Lower leg skin (tissue), 3 donors: Measurements from ENCODE around the gene TGFBR2.

Experiments used
- POLR2A ChIP-seq, 2 donors: fragments of 450-650 bp; IDR thresholded peaks; one replicate each; pipeline ENCODE4 v1.6.1; 2016 to 2017; ENCODE audit warnings: antibody characterized with exemption in 2 of 2, mild to moderate bottlenecking in 1 of 2, moderate library complexity in 1 of 2
- TF ChIP-seq, protein P1 (sequence below), 3 donors: fragments of 450-650 bp; IDR thresholded peaks; one replicate each; pipeline ENCODE4 v1.5.1; 2016; ENCODE audit warnings: antibody characterized with exemption in 3 of 3, mild to moderate bottlenecking in 3 of 3, moderate library complexity in 2 of 3

DNA sequence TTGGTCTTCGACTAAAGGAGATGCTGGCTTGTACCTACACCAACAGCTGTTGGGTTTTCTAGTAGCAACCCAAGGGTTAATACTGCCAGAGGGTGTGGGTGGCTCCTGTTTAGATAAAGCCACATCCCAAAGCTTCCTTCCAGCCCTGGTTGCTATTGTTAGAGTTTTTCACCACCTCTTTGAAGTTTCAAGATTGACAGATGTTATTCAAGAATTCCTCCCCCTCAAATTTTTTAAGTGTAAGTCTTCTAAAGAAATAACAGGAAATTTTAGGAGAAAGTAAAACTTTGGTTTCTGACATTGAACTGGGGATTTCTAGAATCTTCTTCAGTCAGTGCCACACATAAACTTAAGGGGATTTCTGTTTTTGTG lies 60.9 kb downstream of the TGFBR2 start:
- TF ChIP-seq, protein P1, sequence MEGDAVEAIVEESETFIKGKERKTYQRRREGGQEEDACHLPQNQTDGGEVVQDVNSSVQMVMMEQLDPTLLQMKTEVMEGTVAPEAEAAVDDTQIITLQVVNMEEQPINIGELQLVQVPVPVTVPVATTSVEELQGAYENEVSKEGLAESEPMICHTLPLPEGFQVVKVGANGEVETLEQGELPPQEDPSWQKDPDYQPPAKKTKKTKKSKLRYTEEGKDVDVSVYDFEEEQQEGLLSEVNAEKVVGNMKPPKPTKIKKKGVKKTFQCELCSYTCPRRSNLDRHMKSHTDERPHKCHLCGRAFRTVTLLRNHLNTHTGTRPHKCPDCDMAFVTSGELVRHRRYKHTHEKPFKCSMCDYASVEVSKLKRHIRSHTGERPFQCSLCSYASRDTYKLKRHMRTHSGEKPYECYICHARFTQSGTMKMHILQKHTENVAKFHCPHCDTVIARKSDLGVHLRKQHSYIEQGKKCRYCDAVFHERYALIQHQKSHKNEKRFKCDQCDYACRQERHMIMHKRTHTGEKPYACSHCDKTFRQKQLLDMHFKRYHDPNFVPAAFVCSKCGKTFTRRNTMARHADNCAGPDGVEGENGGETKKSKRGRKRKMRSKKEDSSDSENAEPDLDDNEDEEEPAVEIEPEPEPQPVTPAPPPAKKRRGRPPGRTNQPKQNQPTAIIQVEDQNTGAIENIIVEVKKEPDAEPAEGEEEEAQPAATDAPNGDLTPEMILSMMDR (IDR thresholded peaks at IDR 0.05) = no peak
- TF ChIP-seq POLR2A (IDR thresholded peaks at IDR 0.05) = no peak
